Fibroblast of lung (primary cell): ENCODE measurements around the gene DNAJC11. TPM values are rescaled to one million over a fixed set of nuclear protein-coding genes. Genes with fewer than 3 reads are reported as not detected.

Experiments
- DNase-seq, 2 donors: peaks; one replicate each; pipeline versions ENCODE4 v3.0.0 to v3.0.0-alpha.2; 2010; ENCODE audit warnings: low read depth in 2 of 2
- H2AFZ ChIP-seq: 2 replicates; pipeline ENCODE4 v1.5.1; 2012; ENCODE audit warnings: low read length, control low read depth, inconsistent platforms
- H3K27ac ChIP-seq: 2 replicates; pipeline ENCODE4 v1.5.1; 2011; ENCODE audit warnings: low read length, control low read depth; ENCODE audit not compliant: insufficient read depth
- H3K27me3 ChIP-seq: 2 replicates; pipeline ENCODE4 v1.5.1; 2011; ENCODE audit warnings: mild to moderate bottlenecking, low read length; ENCODE audit not compliant: control insufficient read depth, insufficient read depth
- H3K36me3 ChIP-seq: 2 replicates; pipeline ENCODE4 v1.5.1; 2011; ENCODE audit warnings: low read length; ENCODE audit not compliant: control insufficient read depth, insufficient read depth
- H3K4me1 ChIP-seq: 2 replicates; pipeline ENCODE4 v1.5.1; 2011; ENCODE audit warnings: low read length; ENCODE audit not compliant: control insufficient read depth, insufficient read depth; ENCODE audit errors: extremely low read depth
- H3K4me2 ChIP-seq: 2 replicates; pipeline ENCODE4 v1.5.1; 2011; ENCODE audit warnings: low read length, control low read depth; ENCODE audit not compliant: insufficient read depth; ENCODE audit errors: extremely low read depth
- H3K4me3 ChIP-seq, 4 experiments: fragments of 200-600 bp in 1 of 4; sonication (generic) in 1 of 4; replicated peaks in 1 of 4; 2 replicates each; pipeline ENCODE4 v1.5.1; 2011 to 2016; ENCODE audit warnings: low read length in 4 of 4, low read depth in 3 of 4, mild to moderate bottlenecking in 3 of 4, control low read depth in 2 of 4, inconsistent platforms in 1 of 4, mixed read lengths in 1 of 4; ENCODE audit not compliant: insufficient read depth in 1 of 4; ENCODE audit errors: control extremely low read depth in 1 of 4
- H3K79me2 ChIP-seq: 2 replicates; pipeline ENCODE4 v1.5.1; 2012; ENCODE audit warnings: mild to moderate bottlenecking, low read length, inconsistent platforms; ENCODE audit not compliant: control insufficient read depth, insufficient read depth
- H3K9ac ChIP-seq: 2 replicates; pipeline ENCODE4 v1.5.1; 2011; ENCODE audit warnings: mild to moderate bottlenecking, low read length, control low read depth; ENCODE audit not compliant: insufficient read depth
- H3K9me3 ChIP-seq: 2 replicates; pipeline ENCODE4 v1.5.1; 2012; ENCODE audit warnings: low read depth, low read length; ENCODE audit not compliant: control insufficient read depth, insufficient read depth
- H4K20me1 ChIP-seq: 2 replicates; pipeline ENCODE4 v1.5.1; 2011; ENCODE audit warnings: low read length; ENCODE audit not compliant: control insufficient read depth, insufficient read depth; ENCODE audit errors: extremely low read depth
- EZH2 ChIP-seq: IDR thresholded peaks from 2 replicates; pipeline ENCODE4 v1.5.1; 2012; ENCODE audit warnings: low read length, control low read depth, mild to moderate bottlenecking; ENCODE audit errors: missing control alignments
- polyA plus RNA-seq, 2 donors: library from polyadenylated mRNA; depleted of rRNA in 1 of 2; stranded (reverse) in 1 of 2; unstranded in 1 of 2; fragments of >200 nt; gene quantifications; 2 replicates each; pipeline ENCODE4 v1.2.1, GENCODE V29; 2011 to 2012; ENCODE audit warnings: missing spikeins in 1 of 2
- total RNA-seq: library from RNA; depleted of rRNA; stranded (reverse); fragments of >200 nt; gene quantifications from 2 replicates; pipeline ENCODE4 v1.2.1, GENCODE V29; 2014
- TF ChIP-seq, protein P1 (sequence below), 2 donors: IDR thresholded peaks in 1 of 2; conservative IDR thresholded peaks in 1 of 2; 1 replicate in 1 of 2; 2 replicates in 1 of 2; pipeline ENCODE4 v1.5.1; 2011 to 2012; ENCODE audit warnings: low read length in 2 of 2, control low read depth in 1 of 2, inconsistent platforms in 1 of 2, low read depth in 1 of 2, mild to moderate bottlenecking in 1 of 2

The DNAJC11 gene
- total and polyA plus RNA-seq, 2 donors (not counting 1 experiment from before 2014, with no cell fraction given) = 31.8 to 35.2 TPM

DNA sequence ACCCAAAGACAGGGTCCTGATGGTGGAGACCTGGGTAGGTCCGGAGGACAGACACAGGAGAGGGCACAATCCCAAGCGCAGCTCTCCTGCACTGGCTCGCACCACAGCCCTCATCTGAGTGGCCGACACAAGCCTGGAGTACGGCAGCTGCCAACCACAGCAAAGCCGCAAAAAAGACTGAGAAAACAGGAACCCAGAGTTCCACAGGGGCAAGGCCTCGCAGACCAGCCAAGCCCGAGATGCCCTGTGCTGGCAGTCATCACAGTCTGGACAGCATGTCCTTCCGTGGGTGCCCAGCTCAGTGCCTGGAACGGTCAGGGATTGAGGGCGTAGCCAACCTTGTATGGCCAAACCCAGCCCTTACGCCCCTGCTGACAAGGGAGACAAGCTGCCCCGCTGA, 110.4 kb downstream of the DNAJC11 start:
- Histone ChIP-seq H3K4me3 (no peak overlapping the region), H3K27ac (no peak overlapping the region), H3K4me1 (no peaks in the 10 kb centered on the region), H2AFZ (no peak overlapping the region), H3K9me3 (no peaks in the 10 kb centered on the region), H3K36me3 (peaks cover 32% of the 10 kb centered on the region), H4K20me1 (no peaks in the 10 kb centered on the region), H3K9ac (no peak overlapping the region), H3K27me3 (no peaks in the 10 kb centered on the region), H3K4me2 (no peak overlapping the region), H3K79me2 (peaks cover 22% of the 10 kb centered on the region)
- no peak for DNase-seq
- TF ChIP-seq EZH2 = no peak
- TF ChIP-seq, protein P1, sequence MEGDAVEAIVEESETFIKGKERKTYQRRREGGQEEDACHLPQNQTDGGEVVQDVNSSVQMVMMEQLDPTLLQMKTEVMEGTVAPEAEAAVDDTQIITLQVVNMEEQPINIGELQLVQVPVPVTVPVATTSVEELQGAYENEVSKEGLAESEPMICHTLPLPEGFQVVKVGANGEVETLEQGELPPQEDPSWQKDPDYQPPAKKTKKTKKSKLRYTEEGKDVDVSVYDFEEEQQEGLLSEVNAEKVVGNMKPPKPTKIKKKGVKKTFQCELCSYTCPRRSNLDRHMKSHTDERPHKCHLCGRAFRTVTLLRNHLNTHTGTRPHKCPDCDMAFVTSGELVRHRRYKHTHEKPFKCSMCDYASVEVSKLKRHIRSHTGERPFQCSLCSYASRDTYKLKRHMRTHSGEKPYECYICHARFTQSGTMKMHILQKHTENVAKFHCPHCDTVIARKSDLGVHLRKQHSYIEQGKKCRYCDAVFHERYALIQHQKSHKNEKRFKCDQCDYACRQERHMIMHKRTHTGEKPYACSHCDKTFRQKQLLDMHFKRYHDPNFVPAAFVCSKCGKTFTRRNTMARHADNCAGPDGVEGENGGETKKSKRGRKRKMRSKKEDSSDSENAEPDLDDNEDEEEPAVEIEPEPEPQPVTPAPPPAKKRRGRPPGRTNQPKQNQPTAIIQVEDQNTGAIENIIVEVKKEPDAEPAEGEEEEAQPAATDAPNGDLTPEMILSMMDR (conservative IDR thresholded peaks at IDR 0.05 in 1 of 2, IDR thresholded peaks at IDR 0.05 in 1 of 2; ENCODE audit: low read depth in 1 of 2, low read length in 2 of 2) = no peak

DNA sequence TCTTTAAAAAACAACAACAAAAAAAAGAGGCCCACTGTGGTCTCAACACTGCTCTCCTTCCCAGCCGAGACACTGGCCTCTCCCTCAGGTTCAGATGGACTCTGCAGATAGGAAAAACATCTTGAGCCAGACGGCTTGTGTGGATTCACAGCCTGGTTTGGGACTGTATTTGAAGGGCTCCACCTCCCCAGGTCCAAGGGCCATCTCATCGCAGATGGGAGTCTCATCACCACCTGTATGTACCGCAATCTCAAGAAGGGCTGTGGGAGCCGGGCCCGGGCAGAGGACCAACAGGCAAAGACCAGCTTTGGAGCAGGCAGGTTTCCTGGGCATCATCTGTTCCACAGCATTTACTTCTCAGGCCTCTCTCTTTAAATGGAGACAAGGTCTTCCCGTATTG, 111.6 kb downstream of the DNAJC11 start:
- H3K4me2 ChIP-seq = no peak overlapping the region
- H2AFZ ChIP-seq = no peak overlapping the region
- no peak overlapping the region for H3K4me3 ChIP-seq
- H3K9ac ChIP-seq = no peak overlapping the region
- H3K27ac ChIP-seq = no peak overlapping the region
- peaks cover 25% of the 10 kb centered on the region for H3K36me3 ChIP-seq
- H3K27me3 ChIP-seq = no peaks in the 10 kb centered on the region
- no peaks in the 10 kb centered on the region for H4K20me1 ChIP-seq
- no peak for TF ChIP-seq EZH2
- TF ChIP-seq, protein P1 (conservative IDR thresholded peaks at IDR 0.05 in 1 of 2, IDR thresholded peaks at IDR 0.05 in 1 of 2; ENCODE audit: low read depth in 1 of 2, low read length in 2 of 2) = no peak
- H3K79me2 ChIP-seq = peaks cover 11% of the 10 kb centered on the region
- no peak for DNase-seq
- no peaks in the 10 kb centered on the region for H3K9me3 ChIP-seq
- no peaks in the 10 kb centered on the region for H3K4me1 ChIP-seq

DNA sequence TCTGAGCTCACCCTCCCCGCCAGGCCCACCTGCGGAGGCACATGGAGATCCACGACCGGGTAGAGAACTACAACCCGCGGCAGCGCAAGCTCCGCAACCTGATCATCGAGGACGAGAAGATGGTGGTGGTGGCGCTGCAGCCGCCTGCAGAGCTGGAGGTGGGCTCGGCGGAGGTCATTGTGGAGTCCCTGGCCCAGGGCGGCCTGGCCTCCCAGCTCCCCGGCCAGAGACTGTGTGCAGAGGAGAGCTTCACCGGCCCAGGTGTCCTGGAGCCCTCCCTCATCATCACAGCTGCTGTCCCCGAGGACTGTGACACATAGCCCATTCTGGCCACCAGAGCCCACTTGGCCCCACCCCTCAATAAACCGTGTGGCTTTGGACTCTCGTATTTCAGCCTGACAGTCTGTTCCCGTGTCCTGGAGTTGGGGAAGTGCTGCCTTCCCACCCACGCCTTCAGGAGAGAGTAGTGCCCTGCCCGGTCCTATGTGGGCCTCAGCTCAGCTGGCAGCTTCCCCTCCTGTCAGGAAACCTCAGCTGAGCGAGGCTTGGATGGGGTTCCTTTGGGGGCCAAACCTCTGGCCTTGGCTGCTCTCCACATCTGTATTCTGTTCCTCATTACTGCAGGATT, 112.6 kb downstream of the DNAJC11 start:
- Histone ChIP-seq H3K27me3 (no peaks in the 10 kb centered on the region), H3K9ac (no peak overlapping the region), H3K4me2 (no peak overlapping the region), H4K20me1 (no peaks in the 10 kb centered on the region), H3K27ac (no peak overlapping the region), H3K9me3 (no peaks in the 10 kb centered on the region), H2AFZ (no peak overlapping the region), H3K4me1 (no peaks in the 10 kb centered on the region), H3K79me2 (peaks cover 8% of the 10 kb centered on the region), H3K36me3 (peaks cover 22% of the 10 kb centered on the region), H3K4me3 (no peak overlapping the region)
- no peak for DNase-seq
- TF ChIP-seq EZH2 = no peak
- TF ChIP-seq, protein P1 (conservative IDR thresholded peaks at IDR 0.05 in 1 of 2, IDR thresholded peaks at IDR 0.05 in 1 of 2; ENCODE audit: low read depth in 1 of 2, low read length in 2 of 2) = no peak
